Endometrial microvascular endothelial cells (primary cell): ENCODE results near the gene NTM. TPM values are rescaled to one million over a fixed set of nuclear protein-coding genes. Genes with fewer than 3 reads are reported as not detected.

Source experiments
- in situ Hi-C: cut with HindIII; loops from 2 replicates; pipeline ENCODE4 v1.10.0; 2017; ENCODE audit warnings: low sequenced_read_pairs, low pct_unique_long_range_greater_than_20kb; ENCODE audit errors: inconsistent ontology term
- total RNA-seq: library from RNA; depleted of rRNA; stranded (reverse); fragments of >200 nt; gene quantifications from one replicate; pipeline ENCODE4 v1.2.3, GENCODE V29; 2015; ENCODE audit errors: inconsistent ontology term

Gene NTM
- total RNA-seq, 1 donor from 2014 or later: 4.3 TPM

- in situ Hi-C loops: loop anchor here (25.0 kb wide), 1 partner anchor 102 kb away; no protein-coding TSS in a partner anchor
Observed at GRCh38 chr11:131760091-131761061, 390.0 kb downstream of the NTM start.

DNA sequence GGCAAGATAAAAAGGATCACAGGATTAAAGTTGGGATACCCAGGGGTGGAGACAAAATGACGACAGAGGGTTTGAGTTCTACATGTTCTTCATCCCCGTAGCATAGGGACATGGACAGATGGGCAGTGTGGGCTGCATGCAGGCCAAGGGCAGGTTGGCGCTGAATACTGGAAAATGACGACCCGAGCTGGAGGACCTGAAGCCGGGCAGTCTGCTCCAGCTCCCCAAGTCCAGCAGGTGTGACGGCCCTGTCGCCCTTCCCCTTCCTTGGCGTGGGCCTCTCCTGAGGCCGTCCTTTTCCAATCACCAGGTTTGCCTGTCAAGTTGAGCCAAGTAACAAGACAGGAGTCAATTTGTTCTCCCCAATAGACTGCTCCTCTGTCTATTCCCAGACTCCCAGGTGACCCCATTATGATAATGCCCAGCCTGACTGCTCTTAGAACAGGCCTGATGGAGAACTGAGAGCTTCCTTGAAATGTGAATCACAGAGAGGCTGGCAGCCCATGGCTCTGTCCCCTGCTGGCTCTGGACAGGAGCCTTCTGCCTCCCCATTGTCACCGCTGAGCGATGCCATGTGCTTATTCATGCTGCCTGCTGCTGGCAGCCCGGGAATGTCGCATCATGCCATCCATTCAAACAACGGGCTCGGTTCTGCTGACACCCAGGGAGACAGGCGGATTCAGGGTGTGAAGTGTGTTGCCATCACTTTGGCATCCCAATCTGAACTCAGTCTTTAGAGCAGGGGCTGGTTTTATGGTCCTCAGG is 392.1 kb downstream of the NTM start:
- in situ Hi-C loops: loop anchor here (25.0 kb wide), 1 partner anchor 100 kb away; no protein-coding TSS in a partner anchor

DNA sequence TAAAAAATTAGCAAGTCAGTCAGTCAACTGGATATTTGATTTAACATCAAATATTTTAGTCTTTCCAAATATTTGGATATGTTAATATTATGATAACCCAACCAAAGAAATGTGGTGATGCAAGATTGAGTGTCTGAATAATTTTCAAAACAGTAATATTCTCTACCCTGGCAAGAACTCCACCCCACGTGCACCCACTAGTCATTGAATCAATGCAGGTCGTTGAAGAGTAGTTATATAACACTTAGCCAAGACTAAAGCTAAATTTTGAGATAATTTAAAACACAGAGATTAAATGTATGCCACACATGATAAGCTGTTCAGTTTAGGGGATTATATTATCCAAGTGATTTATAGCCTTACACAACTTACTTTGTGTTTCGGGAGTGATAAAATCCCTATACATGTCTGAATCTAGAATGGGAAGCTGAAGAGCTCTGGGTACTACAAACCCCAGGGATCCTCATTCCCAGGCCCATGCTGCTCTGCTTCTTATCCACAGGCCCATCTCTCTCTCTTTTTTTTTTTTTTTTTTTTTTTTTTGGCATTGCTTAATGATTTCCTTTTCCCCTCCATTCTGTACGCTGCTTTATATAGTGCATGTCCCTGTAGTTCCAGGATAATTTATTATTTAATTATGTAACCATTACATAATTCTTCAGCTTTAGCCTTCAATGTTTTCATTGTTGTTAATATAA is 392.9 kb downstream of the NTM start:
- in situ Hi-C loops: loop anchor here (25.0 kb wide), 1 partner anchor 99 kb away; no protein-coding TSS in a partner anchor

DNA sequence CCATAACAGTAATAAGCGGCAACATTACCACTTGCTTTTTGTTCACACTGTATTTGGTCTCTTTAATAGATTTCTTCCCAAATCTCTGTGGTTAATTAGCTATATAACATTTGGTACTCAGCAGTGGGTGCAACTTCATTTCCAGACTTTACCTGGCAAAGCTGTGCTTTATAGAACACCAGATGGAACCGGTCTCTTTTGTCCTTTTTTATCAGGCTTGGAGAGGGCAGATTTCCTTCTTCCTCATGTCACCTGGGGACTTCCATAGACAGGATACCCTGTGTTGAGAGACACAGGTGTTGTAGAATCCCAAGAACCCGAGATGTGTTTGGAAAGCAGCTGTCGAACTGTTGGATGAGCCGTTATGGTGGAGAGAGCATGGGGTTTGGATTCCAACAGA is 393.7 kb downstream of the NTM start:
- in situ Hi-C loops: loop anchor here (25.0 kb wide), 1 partner anchor 98 kb away; no protein-coding TSS in a partner anchor

DNA sequence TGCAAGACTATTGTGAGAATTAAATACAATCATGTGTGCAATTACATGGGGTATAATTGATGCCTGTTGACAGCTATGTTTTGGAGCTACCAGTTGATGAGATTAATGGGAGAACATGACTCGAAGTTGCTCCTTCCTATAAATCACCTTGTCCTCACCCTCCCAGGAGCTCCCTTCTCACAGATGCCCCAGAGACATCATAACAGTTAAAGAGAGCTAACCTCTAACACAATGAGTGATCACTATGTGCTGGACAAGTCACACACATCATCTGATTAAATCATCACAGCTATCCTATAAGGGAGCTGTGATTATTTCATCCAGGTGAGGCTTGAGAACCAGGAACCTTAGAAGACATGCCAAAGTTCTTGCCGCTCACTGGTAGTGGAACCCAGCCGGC is 394.2 kb downstream of the NTM start:
- in situ Hi-C loops: loop anchor here (25.0 kb wide), 1 partner anchor 98 kb away; no protein-coding TSS in a partner anchor

DNA sequence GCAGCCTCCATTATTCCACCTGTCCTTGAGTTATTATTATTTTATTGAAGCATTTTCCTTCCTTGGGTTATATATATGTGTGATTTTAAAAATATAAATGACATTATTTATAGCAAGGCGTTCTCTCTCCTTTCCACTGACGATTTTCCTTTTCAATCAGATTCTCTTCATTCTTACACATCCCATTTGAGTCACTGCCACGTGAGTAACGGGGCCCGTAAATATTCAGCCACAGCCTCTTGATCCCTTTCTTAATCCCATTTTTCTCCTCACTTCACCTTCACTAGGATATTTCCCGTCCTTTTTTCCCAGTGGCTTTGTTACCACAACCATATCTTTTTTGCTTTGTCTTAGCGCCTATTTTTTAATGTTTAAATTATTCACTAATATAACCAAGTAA is 396.2 kb downstream of the NTM start:
- in situ Hi-C loops: loop anchor here (25.0 kb wide), 1 partner anchor 96 kb away; no protein-coding TSS in a partner anchor

DNA sequence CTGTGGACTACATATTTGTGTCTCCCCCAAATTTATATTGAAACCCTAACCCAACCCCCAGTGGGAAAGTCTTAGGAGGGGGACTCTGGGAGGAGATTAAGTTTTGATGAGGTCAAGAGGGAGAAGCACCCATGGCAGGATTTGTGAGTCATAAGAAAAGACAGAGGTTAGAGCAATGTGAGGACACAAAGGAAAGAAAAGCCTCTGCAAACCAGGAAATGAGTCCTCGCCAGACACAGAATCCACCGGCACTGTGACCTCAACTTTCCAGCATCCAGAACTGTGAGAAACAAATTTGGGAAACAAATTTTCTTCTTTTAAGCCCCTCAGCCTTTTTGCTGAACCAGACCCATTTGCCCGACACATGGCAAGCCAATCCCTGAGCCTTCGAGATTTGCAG is 397.0 kb downstream of the NTM start:
- in situ Hi-C loops: loop anchor here (25.0 kb wide), 1 partner anchor 95 kb away; no protein-coding TSS in a partner anchor

DNA sequence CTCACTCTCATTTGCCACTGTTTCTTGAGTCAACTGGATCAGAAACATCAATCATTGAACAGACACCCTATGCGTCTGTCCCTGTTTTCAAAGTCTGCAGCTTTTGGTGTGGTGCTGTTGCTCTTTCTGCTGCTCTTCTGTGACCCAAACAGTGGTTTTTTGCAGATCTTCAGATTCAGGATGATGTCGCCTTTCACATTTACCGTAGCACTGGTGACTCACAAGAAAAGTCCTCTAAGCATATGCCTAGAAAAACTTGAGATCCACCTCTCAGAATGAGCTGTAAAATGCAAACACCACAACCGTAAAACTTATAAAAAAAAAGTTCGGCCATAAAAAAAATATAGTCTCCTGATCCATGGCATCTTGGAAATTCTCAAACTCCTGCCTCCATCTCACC is 400.4 kb downstream of the NTM start:
- in situ Hi-C loops: loop anchor here (25.0 kb wide), 1 partner anchor 92 kb away; no protein-coding TSS in a partner anchor

DNA sequence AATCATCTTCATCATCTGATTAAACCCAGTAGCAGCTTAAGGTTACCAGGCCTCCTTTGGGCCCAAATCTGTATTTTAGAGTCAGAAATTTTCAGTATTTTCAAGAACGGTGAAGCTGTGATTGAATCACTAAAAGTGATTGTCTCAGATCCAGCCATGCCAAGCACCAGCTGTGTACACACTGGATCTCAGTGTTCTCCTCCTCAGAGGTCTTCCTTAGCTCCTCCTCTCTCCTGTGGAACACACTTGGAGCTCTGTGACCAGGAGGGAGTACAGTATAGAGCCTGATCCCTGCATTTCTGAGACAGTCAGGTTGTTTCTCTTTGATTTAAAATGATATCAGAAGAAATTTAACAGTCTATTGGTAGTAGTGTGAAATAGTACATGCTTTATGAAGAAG is 401.1 kb downstream of the NTM start:
- in situ Hi-C loops: loop anchor here (25.0 kb wide), 1 partner anchor 91 kb away; no protein-coding TSS in a partner anchor

DNA sequence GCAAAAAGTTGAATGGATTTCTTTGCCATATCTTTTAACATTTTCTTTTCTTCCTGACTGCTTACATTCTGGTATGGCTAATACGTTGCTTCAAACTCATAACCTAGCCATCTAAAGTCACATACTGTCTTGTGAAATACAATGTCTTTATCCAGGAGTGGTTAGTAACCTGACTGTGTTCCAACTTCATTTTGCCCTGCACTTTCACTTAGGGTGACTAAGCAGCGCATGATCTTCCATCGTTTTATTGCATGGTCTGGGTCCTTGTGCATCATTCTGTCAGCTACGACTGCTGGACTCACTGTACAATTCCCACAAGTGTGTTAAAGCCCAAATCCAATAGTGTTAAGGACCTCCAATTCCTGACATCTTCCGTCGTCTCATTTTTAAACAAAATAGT is 403.2 kb downstream of the NTM start:
- in situ Hi-C loops: loop anchor here (25.0 kb wide), 1 partner anchor 89 kb away; no protein-coding TSS in a partner anchor

DNA sequence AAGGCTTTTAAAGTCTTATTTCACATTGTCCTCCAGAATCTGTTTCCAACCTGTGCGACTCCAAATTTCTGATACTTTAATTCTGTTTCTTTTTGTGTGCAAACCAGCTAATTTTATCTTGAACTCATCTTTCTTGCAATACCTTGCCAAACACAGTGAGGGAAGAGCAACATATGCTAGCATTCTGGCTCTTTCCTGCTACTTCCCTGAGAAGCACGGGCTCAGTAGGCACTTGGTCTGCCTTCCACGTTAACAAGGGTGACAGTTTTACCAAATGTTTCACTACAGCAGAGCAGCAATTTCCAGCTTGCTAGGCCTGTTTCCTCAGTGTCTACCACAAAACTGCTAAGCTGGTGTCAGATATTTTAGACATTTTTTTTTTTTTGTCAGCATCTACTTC is 405.8 kb downstream of the NTM start:
- in situ Hi-C loops: no loop called here

DNA sequence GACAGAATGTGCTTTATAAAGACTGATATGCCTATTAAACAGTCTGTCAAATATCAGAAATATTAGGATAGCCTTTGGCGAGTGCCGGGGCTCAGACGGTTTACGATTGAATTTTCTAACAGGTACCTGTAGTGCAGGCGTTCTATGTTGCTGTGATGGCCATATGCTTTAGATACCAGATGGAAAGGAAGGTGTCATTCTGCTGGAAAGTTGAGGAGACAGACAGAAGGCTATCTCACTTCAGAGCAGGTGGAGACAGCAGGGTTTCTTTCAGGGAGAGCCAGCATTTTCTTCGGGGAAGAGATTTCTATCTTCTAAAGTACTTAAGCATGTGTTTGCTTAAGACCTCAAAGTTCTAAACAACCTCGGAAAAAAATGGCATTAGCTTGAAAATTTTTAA is 415.4 kb downstream of the NTM start:
- in situ Hi-C loops: no loop called here

DNA sequence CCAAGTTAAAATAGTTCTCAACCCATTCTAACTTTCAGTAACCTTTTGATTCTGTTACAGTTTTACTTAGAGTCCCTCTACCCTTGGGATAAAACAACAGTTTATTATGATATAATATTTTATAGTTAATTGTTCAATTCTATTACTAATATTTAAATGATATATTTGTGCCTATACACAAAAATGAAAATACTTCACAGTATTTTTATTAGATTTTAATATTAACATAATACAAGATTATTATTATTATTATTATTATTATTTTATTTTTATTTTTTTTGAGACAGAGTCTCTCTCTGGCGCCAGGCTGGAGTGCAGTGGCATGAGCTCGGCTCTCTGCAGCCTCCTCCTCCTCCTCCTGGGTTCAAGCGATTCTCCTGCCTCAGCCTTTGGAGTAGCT is 416.7 kb downstream of the NTM start:
- in situ Hi-C loops: no loop called here

GRCh38 chr11:131790586-131790985 is 420.2 kb downstream of the NTM start:
- in situ Hi-C loops: no loop called here

DNA sequence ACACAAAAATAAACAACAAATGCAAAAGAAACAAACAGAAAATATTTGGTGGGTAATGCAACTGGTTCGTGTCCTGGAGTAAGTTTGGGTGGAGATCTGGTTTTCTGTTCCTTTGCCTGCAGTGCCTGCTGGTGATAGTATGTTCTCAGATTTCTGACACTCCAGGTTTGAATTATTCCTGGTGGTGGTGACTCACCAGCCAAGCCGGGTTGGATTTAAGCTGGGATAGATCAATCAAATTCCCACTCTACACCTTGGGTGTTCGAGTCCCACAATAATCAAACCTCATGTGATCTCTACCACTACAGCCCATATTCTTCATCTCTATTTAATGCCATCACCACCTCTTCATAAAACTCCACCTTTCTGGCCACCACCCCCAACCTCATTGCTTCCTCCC is 421.8 kb downstream of the NTM start:
- in situ Hi-C loops: no loop called here

DNA sequence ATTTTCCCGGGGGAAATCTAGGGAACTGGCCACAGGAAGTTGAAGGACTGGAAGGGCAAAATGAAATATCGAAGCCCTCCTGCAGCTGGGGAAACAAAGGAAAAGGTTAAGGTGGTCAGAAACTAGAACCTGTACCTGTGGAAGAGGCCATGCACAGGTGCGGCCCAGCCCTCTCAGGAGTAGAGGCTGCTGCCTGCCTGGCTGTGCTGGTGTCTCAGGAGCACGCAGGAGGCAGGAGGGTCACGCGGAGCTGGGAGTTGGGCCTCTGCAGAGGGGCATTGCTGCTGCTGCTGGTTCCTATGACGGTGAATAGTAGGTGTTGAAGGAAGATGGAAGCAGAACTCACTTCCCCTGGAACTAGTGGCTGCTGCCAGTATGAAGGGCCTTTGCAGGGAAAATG is 425.7 kb downstream of the NTM start:
- in situ Hi-C loops: no loop called here

DNA sequence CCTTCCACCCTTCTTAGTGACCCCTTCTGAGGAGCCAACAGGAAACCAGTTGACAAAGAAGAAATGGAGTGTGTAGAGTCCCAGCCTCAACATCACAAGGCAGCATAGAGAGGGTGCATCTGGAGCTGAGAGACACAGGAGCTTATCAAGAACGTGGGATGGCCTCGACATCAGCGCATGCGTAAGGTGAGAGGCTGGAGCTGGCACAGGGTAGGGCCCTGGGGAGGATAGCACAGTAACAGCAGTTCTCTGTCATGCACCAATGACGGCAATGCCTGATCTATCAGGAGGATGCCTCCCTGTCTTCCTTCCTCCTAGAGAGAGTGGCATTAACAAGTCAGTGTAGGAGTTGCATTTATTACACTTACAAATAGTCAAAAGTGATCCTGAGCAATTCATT is 426.1 kb downstream of the NTM start:
- in situ Hi-C loops: no loop called here

DNA sequence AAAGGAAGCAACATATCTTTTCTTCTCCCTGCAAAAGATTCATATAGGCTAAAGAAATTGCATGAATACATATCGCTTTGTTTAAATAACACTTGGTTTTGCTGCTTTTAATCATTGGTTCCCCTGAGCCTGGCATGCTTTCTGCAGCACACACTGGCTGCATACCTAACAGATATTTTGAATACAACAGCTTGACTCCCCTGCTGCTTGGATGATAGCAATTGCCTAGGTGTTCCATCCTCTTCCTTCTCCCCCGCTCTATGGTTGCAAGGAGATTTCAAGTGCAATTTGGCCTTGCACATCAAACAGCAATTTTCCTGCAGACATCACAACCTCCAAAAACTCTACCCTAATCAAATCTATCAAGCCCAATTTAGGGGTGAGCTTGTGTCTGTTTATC is 430.0 kb downstream of the NTM start:
- in situ Hi-C loops: no loop called here
